Trophoblast cell (in vitro differentiated cells and primary cell): ENCODE measurements around the gene RPTOR.

Experiments
- DNase-seq, 2 donors: peaks; one replicate each; pipeline ENCODE4 v3.0.0-alpha.2; 2016
- H2AFZ ChIP-seq: 2 replicates; pipeline ENCODE4 v1.6.1; 2013; ENCODE audit warnings: low read length, moderate library complexity, mild to moderate bottlenecking; ENCODE audit not compliant: insufficient read depth, poor library complexity
- H2AK5ac ChIP-seq: 2 replicates; pipeline ENCODE4 v1.6.1; 2013; ENCODE audit warnings: mild to moderate bottlenecking, low read length
- H2BK120ac ChIP-seq: 2 replicates; pipeline ENCODE4 v1.6.1; 2013; ENCODE audit warnings: low read length, mild to moderate bottlenecking, moderate library complexity; ENCODE audit not compliant: insufficient read depth, poor library complexity
- H2BK12ac ChIP-seq: 2 replicates; pipeline ENCODE4 v1.6.1; 2013; ENCODE audit warnings: mild to moderate bottlenecking, low read length, moderate library complexity
- H2BK5ac ChIP-seq: 2 replicates; pipeline ENCODE4 v1.6.1; 2013; ENCODE audit warnings: low read length, low read depth, moderate library complexity, mild to moderate bottlenecking; ENCODE audit not compliant: poor library complexity
- H3K14ac ChIP-seq: 2 replicates; pipeline ENCODE4 v1.6.1; 2013; ENCODE audit warnings: mild to moderate bottlenecking, low read length
- H3K18ac ChIP-seq: 2 replicates; pipeline ENCODE4 v1.6.1; 2013; ENCODE audit warnings: mild to moderate bottlenecking, low read length
- H3K23ac ChIP-seq: 2 replicates; pipeline ENCODE4 v1.6.1; 2013; ENCODE audit warnings: low read length
- H3K27ac ChIP-seq: 2 replicates; pipeline ENCODE4 v1.5.1; 2013; ENCODE audit warnings: low read depth, mild to moderate bottlenecking, inconsistent platforms, low read length, moderate library complexity
- H3K27me3 ChIP-seq: 2 replicates; pipeline ENCODE4 v1.6.1; 2013; ENCODE audit warnings: inconsistent platforms, mild to moderate bottlenecking, low read length, moderate library complexity; ENCODE audit not compliant: insufficient read depth
- H3K36me3 ChIP-seq, 2 experiments: 1 replicate in 1 of 2; 2 replicates in 1 of 2; pipeline ENCODE4 v1.6.1; 2013; ENCODE audit warnings: low read length in 2 of 2, mild to moderate bottlenecking in 2 of 2, moderate library complexity in 1 of 2; ENCODE audit not compliant: insufficient read depth in 2 of 2, control insufficient read depth in 1 of 2
- H3K4ac ChIP-seq: 2 replicates; pipeline ENCODE4 v1.6.1; 2013; ENCODE audit warnings: low read depth, mild to moderate bottlenecking, low read length, moderate library complexity
- H3K4me1 ChIP-seq, 2 experiments: 1 replicate in 1 of 2; 2 replicates in 1 of 2; pipeline ENCODE4 v1.6.1; 2013; ENCODE audit warnings: low read length in 2 of 2, mild to moderate bottlenecking in 2 of 2, moderate library complexity in 1 of 2; ENCODE audit not compliant: insufficient read depth in 2 of 2, control insufficient read depth in 1 of 2
- H3K4me2 ChIP-seq: 2 replicates; pipeline ENCODE4 v1.6.1; 2013; ENCODE audit warnings: inconsistent platforms, mild to moderate bottlenecking, low read length, moderate library complexity
- H3K4me3 ChIP-seq: 2 replicates; pipeline ENCODE4 v1.5.1; 2013; ENCODE audit warnings: mild to moderate bottlenecking, low read depth, low read length, inconsistent platforms
- H3K79me1 ChIP-seq: one replicate; pipeline ENCODE4 v1.6.1; 2013; ENCODE audit warnings: low read length
- H3K79me2 ChIP-seq: 2 replicates; pipeline ENCODE4 v1.6.1; 2013; ENCODE audit warnings: low read length, mild to moderate bottlenecking; ENCODE audit not compliant: control insufficient read depth, insufficient read depth, poor library complexity
- H3K9ac ChIP-seq: 2 replicates; pipeline ENCODE4 v1.6.1; 2013; ENCODE audit warnings: mild to moderate bottlenecking, low read length
- H3K9me3 ChIP-seq: 2 replicates; pipeline ENCODE4 v1.6.1; 2013; ENCODE audit warnings: low read depth, mild to moderate bottlenecking, control low read depth, inconsistent platforms, low read length; ENCODE audit not compliant: insufficient read depth
- H4K12ac ChIP-seq: 2 replicates; pipeline ENCODE4 v1.6.1; 2013; ENCODE audit warnings: low read depth, mild to moderate bottlenecking, low read length, moderate library complexity
- H4K8ac ChIP-seq: 2 replicates; pipeline ENCODE4 v1.6.1; 2013; ENCODE audit warnings: low read depth, mild to moderate bottlenecking, low read length, moderate library complexity
- H4K91ac ChIP-seq: one replicate; pipeline ENCODE4 v1.6.1; 2013; ENCODE audit warnings: low read depth, mild to moderate bottlenecking, low read length, moderate library complexity
- WGBS: extraction: QIAGEN DNeasy Blood & Tissue Kit; methylation state at CpG from one replicate; pipeline ENCODE4 v1.1.7; 2013; ENCODE audit warnings: missing lambda C conversion rate; ENCODE audit not compliant: insufficient read length, insufficient coverage; ENCODE audit errors: extremely low coverage; 5-methylcytosine and 5-hydroxymethylcytosine counted together

The RPTOR gene

DNA sequence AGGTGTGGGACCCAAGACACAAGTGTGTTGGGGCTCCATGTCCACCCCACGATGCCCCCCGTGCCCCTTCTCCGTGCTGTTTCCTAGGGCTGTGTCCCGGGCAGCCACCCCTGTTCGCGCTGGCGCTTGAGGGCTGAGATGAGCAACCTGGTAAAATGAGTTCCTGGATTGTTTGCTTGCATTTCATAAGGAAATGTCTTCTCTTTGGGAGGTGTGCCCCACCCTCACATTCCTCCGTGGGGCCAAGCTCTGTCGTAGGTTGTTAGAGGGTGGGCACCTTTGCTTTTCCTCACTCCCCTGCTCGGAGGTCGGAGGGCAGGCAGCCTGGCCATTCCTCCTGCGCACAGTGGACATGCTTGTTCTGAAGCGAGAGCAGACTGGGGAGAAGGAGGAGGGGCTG lies 275.7 kb downstream of the RPTOR start:
- H3K9me3 ChIP-seq = peaks cover 7% of the 10 kb centered on the region
- H3K14ac ChIP-seq = no peak overlapping the region
- H3K27ac ChIP-seq = no peak overlapping the region
- H2BK120ac ChIP-seq = no peak overlapping the region
- H3K23ac ChIP-seq = no peak overlapping the region
- no peak overlapping the region for H2AFZ ChIP-seq
- H2BK12ac ChIP-seq = peak overlapping the region; percentile 16
- H3K4me2 ChIP-seq = no peak overlapping the region
- H3K79me2 ChIP-seq = no peaks in the 10 kb centered on the region
- peaks cover 0 to under 1% of the 10 kb centered on the region in 2 experiments for H3K36me3 ChIP-seq
- no peak overlapping the region for H3K4me3 ChIP-seq
- no peak overlapping the region for H3K4ac ChIP-seq
- H3K9ac ChIP-seq = no peak overlapping the region
- no peaks in the 10 kb centered on the region for H3K27me3 ChIP-seq
- no peak overlapping the region for H2AK5ac ChIP-seq
- no peak overlapping the region for H4K91ac ChIP-seq
- DNase-seq = no peak
- H4K12ac ChIP-seq = no peak overlapping the region
- no peak overlapping the region for H2BK5ac ChIP-seq
- peaks cover 12 to 13% of the 10 kb centered on the region in 2 experiments for H3K4me1 ChIP-seq
- no CpG with 5 or more reads among the region's 13 CpGs for WGBS
- H4K8ac ChIP-seq = peak overlapping the region; percentile 17
- H3K18ac ChIP-seq = no peak overlapping the region
- no peaks in the 10 kb centered on the region for H3K79me1 ChIP-seq

DNA sequence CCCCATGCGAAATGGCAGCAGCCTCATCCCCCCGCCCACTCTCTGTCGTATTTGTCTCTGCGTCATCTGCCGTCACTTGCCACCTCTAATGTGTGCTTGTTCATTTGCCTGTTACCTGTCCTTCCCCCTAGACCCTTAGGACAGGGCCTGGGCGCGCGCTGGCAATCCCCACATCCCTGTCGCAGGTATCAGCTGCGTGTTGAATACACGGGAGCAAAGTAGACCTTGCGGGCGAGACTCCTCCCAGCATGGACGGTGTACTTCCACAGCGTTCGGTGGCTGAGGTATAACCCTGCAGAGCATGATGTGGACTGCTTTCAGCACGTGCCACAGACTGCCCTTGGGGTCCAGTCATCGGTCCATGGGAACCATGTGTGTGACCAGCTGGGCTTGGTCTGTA lies 276.9 kb downstream of the RPTOR start:
- no peak for DNase-seq
- H3K4me2 ChIP-seq = no peak overlapping the region
- H2BK5ac ChIP-seq = no peak overlapping the region
- peaks cover 12 to 14% of the 10 kb centered on the region in 2 experiments for H3K4me1 ChIP-seq
- no peak overlapping the region for H2AFZ ChIP-seq
- no peak overlapping the region for H3K4ac ChIP-seq
- no peak overlapping the region for H4K91ac ChIP-seq
- no peak overlapping the region for H4K8ac ChIP-seq
- H4K12ac ChIP-seq = no peak overlapping the region
- H3K23ac ChIP-seq = no peak overlapping the region
- no peak overlapping the region for H3K14ac ChIP-seq
- H2BK12ac ChIP-seq = no peak overlapping the region
- peaks cover 2 to 3% of the 10 kb centered on the region in 2 experiments for H3K36me3 ChIP-seq
- H2AK5ac ChIP-seq = no peak overlapping the region
- H3K18ac ChIP-seq = no peak overlapping the region
- peaks cover 7% of the 10 kb centered on the region for H3K9me3 ChIP-seq
- H3K79me2 ChIP-seq = no peaks in the 10 kb centered on the region
- no peak overlapping the region for H3K4me3 ChIP-seq
- H3K79me1 ChIP-seq = no peaks in the 10 kb centered on the region
- WGBS = no CpG with 5 or more reads among the region's 18 CpGs
- no peak overlapping the region for H2BK120ac ChIP-seq
- no peak overlapping the region for H3K27ac ChIP-seq
- H3K9ac ChIP-seq = no peak overlapping the region
- no peaks in the 10 kb centered on the region for H3K27me3 ChIP-seq

- H3K4me1 ChIP-seq = peaks cover 12 to 17% of the 10 kb centered on the region in 2 experiments
- peak overlapping the region; percentile 5 for H3K14ac ChIP-seq
- no peaks in the 10 kb centered on the region for H3K79me2 ChIP-seq
- H3K79me1 ChIP-seq = no peaks in the 10 kb centered on the region
- H3K23ac ChIP-seq = no peak overlapping the region
- H2BK5ac ChIP-seq = no peak overlapping the region
- no peak overlapping the region for H2BK120ac ChIP-seq
- peaks cover 3 to 4% of the 10 kb centered on the region in 2 experiments for H3K36me3 ChIP-seq
- no peak overlapping the region for H2AFZ ChIP-seq
- no peak overlapping the region for H3K18ac ChIP-seq
- no peak overlapping the region for H3K9ac ChIP-seq
- peaks cover 7% of the 10 kb centered on the region for H3K9me3 ChIP-seq
- no peak overlapping the region for H3K27ac ChIP-seq
- H4K91ac ChIP-seq = no peak overlapping the region
- no peaks in the 10 kb centered on the region for H3K27me3 ChIP-seq
- DNase-seq = no peak
- no peak overlapping the region for H2BK12ac ChIP-seq
- WGBS = no CpG with 5 or more reads among the region's 36 CpGs
- H4K8ac ChIP-seq = no peak overlapping the region
- H3K4me3 ChIP-seq = no peak overlapping the region
- no peak overlapping the region for H3K4ac ChIP-seq
- no peak overlapping the region for H2AK5ac ChIP-seq
- no peak overlapping the region for H4K12ac ChIP-seq
- no peak overlapping the region for H3K4me2 ChIP-seq
Measured at GRCh38 chr17:80822021-80822699, 277.5 kb downstream of the RPTOR start.

DNA sequence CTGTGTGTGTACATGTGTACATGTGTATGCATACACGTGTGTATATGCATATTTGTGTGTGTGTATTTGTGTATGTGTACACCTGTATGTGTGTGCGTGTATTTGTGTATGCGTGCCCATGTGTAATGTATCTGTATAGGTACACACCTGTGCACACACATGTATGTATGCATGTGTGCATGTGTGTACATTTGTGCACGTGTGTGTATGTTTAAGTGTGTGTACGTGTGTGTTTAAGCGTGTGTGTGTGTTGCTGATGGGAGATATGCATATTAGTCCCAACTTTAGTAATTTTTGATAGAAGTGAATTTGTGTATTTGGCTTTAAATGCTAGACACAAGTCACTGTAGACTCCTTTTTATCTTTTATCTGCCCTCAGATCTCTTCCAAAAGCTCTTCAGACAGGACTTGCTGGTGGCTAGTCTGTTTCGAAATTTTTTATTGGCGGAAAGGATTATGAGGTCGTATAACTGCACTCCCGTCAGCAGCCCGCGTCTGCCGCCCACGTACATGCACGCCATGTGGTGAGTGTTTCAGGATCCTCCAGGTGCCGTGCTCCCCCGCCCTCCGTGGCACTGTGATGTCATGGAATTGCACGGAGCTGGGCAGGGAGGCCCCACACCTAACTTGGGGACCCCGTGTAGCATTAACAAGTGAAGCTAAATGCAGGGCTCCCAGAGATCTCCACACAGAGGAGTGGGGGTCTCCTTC lies 278.2 kb downstream of the RPTOR start:
- Histone ChIP-seq H3K27me3 (no peaks in the 10 kb centered on the region), H2BK5ac (no peak overlapping the region), H3K18ac (no peak overlapping the region), H3K4ac (no peak overlapping the region), H4K12ac (no peak overlapping the region), H3K27ac (no peak overlapping the region), H2BK120ac (no peak overlapping the region), H3K14ac (no peak overlapping the region), H4K91ac (no peak overlapping the region), H4K8ac (no peak overlapping the region), H2BK12ac (no peak overlapping the region), H3K36me3 (peaks cover 3 to 5% of the 10 kb centered on the region in 2 experiments), H3K9ac (no peak overlapping the region), H3K4me2 (no peak overlapping the region), H3K79me2 (no peaks in the 10 kb centered on the region), H3K9me3 (peaks cover 6% of the 10 kb centered on the region), H3K4me1 (peaks cover 9 to 21% of the 10 kb centered on the region in 2 experiments), H3K23ac (no peak overlapping the region), H2AFZ (no peak overlapping the region), H2AK5ac (no peak overlapping the region), H3K4me3 (no peak overlapping the region), H3K79me1 (no peaks in the 10 kb centered on the region)
- WGBS = no CpG with 5 or more reads among the region's 20 CpGs
- peak; percentile 53 to 71 for DNase-seq
